Stimulated activated CD4-positive, alpha-beta T cell treated with anti-CD3 and anti-CD28 coated beads, Interleukin-15, amount 100 ng/mL, for 48 hours (primary cell): Measurements from ENCODE around the gene SOD2.
A peak's percentile ranks its signal among the peaks of the same experiment; 100 is the strongest.
"Not testable (repeated sequence)": the region's sequence is repeated elsewhere in the genome, so short reads cannot be mapped to it uniquely, and the experiment has no call there.

ENCODE experiments used
- DNase-seq, 2 donors: peaks; one replicate each; pipeline ENCODE4 v3.0.0-alpha.2; 2020; ENCODE audit warnings: low read depth in 2 of 2

SOD2 gene

DNA sequence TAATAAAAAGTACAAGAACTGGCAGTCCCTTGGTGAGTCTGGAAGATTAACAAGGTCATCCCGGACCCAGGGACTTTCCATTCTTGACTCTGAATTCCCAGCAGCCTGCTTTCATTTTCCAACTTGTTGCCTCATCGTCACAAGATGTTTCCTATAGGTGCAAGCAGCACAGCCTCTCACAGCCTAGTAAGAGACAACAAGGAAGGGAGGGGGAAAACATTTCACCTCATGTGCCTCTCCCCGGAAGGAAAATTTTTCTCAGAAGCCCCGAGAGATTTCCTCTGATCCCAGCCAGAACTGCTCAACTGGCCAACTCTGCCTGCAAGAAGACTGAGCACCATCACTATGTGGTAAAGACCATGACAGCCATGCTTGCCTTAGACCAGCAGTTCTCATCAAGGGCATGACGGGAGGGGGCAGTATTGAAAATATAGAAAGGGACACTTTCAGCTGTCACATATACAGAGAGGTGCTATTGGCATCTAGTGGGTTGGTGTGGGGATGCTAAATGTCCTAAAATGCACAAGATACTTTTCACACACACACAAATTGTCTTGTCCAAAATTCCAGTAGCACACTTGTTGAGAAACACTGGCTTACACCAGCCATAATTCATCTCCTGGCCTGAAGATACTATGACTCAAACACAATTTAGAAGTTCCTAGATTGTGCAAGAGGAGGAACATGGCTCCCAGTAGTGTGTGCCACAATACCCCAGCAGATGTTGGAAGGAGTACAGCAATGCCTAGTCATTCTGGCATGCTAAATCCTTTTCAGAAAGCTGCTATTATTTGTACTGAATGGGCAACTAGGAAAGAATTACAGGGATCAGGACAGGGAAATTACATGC, 23.4 kb upstream of the SOD2 start:
- no peak for DNase-seq

DNA sequence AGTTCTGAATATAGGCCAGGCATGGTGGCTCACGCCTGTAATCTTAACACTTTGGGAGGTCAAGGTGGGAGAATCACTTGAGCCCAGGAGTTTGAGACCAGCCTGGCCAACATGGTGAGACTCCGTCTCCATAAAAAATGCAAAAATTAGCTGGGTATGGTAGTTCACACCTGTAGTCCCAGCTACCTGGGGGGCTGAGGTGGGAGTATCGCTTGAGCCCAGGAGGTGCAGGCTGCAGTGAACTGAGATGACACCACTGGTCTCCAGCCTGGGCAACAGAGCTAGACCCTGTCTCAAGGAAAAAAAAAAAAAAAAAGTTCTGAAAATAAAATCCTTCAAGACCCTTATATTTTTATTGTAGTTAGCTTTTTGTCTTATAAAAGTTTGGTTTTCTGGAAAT, 22.6 kb upstream of the SOD2 start:
- DNase-seq: no peak

DNA sequence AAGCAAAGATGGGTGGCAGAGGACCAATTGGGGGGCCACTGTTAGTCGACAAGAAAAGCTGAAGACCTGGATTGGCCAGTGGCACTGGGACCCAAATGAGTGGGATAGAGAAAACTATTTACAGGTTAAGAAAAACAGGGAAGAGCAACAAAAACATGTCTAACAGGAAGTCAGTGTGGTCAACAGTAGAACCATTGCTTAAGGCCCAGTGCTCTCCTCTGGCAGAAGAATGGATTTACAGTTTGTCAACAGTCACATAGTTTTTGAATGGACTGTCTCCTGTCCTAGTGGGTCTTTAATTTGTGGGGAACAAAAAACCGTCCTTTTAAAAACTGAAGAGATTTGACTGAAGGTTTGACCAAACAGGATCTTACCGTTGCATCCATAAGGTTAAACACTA, 22.1 kb upstream of the SOD2 start:
- no peak for DNase-seq

DNA sequence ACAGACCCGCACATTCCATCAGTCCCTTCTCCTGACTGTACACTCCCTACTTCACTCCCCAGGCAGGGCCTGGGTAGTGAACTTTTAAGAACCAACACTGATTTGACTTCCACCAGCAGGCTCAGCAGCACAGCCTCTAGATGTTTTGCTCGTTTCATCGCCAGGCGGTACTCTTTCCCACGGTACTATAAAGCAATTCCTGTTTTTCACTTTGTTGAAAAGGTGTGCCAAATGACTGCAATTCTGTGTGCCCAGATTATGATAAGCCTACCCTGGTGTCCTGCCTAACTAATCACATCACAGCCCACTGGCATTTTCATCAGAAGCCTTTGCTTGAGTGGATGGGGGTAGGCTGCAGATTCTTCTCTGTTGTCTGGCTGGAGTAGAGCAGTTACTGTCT, 21.4 kb upstream of the SOD2 start:
- DNase-seq: no peak

DNA sequence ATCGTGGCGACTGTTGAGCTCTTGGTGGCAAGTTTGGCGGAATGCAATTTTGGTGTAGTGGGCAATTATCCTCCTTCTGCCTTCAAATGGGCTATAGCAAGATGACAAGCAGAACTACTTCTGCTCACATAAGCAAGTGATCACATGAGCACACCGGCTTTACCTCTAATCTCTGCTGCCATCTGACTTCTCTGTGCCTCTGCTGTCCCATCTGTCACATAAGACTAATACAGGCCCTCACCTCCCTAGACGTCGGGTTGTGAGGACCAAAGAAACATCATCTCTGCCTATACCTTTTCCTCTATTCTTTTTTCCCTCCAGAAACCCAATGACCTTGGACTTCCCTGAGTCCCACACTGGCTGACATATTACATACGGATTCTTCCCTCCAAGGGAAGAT, 20.9 kb upstream of the SOD2 start:
- DNase-seq: no peak

DNA sequence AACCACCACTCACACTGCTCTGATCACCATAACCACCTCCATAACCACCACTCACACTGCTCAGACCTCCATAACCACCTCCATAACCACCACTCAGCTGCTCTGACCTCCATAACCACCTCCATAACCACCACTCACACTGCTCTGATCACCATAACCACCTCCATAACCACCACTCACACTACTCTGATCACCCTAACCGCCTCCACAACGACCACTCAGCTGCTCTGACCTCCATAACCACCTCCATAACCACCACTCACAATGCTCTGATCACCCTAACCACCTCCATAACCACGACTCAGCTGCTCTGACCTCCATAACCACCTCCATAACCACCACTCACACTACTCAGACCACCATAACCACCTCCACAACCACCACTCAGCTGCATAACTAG, 19.3 kb upstream of the SOD2 start:
- not testable (repeated sequence) for DNase-seq

DNA sequence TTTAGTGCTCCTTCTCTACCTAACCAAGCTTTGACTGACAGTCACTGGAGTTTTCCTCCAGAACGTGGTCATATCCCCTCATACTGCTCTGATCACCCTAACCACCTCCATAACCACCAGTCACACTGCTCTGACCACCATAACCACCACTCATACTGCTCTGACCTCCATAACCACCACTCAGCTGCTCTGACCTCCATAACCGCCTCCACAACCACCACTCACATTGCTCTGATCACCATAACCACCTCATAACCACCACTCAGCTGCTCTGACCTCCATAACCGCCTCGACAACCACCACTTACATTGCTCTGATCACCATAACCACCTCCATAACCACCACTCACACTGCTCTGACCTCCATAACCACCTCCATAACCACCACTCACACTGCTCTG, 17.6 kb upstream of the SOD2 start:
- not testable (repeated sequence) for DNase-seq

DNA sequence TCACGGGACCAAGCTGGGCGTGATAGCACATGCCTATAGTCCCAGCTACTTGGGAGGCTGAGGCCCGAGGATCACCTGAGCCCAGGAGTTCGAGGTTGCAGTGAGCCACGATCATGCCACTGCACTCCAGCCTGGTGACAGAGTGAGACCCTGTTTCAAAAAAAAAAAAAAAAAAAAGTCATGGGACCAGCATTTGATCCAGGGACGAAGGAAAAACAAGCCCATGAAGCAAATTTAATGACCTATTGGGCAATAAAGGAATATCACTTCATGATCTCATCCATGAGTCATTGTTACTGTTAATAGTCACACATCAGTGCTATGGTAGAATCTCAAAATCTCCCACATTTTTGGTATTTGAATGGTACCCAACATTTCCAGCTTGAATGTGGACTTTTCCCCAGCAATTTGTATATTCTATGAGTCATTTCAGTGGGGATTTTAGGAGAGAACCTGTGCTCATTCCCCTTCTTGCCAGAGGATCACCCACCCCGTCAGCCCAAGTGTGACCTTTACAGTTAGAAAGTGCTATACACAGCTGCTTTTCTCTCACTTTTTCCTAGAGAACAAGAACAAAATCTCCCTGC, 8.5 kb upstream of the SOD2 start:
- DNase-seq: no peak

DNA sequence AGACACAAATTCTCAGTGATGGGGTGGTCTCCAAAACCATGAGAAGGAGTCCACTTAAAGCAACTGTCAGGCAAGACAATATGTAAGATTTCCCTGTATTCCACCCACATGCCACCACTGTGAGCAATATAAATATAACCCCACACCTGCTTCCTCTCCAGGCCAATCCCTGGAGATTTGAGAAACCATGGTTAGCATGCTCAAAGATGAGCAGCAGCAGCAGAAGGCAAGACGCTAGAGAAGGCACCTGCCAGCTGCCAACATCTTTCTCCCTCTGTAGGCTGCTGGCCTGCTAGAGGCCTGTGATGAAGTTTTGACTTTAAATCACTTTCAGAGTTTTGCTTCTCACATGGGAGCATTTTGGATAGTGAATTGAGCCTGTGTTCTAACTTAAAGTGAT, 7.9 kb upstream of the SOD2 start:
- DNase-seq: no peak

DNA sequence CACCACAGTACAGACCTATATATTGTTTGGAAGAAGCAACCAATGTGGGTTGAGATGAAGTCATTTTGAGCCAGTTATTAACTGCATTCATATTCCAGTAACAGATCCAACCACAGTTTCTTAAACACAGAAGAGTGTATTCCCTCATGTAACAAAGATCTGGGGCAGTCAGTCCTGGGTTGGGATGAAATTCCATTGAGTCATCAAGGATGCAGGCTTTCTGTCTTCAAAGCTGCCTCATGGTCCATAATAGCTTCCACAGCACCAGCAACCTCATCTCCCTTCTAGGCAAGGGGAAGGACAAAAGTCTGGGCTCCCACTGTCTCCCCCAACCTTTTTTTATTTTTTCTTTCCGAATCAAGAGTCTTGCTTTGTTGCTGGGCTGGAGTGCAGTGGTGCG, 2.9 kb upstream of the SOD2 start:
- DNase-seq: no peak

DNA sequence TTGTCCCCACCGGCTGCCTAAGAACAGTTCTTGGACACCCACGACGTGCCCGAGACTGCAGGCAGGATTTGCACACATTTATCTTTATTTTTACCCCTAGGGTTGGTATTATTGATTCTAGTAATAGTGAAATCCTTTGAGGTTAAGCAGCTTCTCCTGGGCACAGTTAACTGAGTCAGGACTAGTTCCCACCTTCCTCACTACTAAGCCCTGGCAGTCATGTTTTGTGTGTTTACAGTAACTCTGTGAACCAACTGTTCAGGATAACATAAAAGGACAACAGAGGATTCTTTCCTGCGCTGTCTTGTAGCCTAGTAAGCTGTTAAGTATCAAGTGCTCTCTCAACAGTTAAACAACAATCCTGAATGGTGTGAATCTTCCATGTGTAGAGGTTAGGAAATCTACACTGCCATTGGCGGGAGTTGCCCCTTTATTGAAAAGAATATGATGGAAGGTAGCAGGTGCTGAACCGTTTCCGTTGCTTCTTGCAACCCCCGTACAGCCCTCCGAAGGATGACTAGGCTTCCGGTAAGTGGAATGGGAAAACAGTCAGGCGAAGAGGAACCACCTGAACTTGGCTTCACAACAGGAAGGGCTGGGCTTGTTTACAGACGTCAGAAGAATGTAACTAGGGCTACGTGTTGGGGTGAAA, 979 bp upstream of the SOD2 start:
- DNase-seq: no peak

DNA sequence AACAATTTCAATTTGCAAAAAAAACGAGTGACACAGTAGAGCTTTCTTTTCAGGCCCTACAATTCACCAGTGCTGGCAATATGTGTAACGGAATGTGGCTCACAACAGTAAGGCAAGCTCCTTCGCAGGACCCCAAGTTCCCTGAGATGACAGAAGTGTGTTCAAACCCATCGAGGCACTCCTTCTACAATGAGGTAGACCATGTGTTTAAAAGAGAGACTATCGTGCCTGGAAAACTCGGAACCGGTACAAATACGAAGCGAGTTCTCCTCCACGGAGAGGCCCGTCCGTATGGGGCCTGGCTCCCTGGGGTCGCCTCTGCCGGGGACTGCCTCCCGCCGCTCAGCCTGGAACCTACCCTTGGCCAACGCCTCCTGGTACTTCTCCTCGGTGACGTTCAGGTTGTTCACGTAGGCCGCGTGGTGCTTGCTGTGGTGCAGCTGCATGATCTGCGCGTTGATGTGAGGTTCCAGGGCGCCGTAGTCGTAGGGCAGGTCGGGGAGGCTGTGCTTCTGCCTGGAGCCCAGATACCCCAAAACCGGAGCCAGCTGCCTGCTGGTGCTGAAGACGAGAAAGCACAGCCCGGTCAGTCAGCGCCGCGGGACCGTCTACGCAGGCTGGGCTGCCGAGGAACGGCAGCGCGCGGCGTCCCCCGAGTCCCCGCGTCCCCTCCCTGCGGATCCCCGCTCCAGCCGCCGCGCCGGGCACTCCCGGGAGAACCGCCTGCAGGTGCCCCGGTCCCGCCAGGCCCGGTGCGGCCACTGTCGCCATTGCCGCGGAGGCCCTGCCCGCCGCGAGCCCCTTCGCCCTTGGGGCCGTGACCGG, 526 bp downstream of the SOD2 start:
- peak; percentile 38 to 51 for DNase-seq

DNA sequence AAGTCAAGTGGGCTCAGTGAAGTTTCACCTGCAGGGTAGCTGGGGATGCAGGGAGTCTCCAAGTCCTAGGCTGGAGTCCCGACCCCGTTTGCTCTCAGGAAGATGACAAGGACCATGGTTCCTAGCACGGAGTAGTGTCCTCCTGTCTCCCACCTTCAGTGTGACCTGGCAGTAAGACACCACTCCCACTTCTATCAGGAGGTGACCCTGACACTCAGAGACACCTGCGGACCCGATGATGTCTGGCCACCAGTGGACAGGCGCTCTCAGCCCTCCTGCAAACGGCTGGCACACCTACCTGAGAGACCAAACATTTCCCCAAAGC, 1.1 kb downstream of the SOD2 start:
- no peak for DNase-seq

DNA sequence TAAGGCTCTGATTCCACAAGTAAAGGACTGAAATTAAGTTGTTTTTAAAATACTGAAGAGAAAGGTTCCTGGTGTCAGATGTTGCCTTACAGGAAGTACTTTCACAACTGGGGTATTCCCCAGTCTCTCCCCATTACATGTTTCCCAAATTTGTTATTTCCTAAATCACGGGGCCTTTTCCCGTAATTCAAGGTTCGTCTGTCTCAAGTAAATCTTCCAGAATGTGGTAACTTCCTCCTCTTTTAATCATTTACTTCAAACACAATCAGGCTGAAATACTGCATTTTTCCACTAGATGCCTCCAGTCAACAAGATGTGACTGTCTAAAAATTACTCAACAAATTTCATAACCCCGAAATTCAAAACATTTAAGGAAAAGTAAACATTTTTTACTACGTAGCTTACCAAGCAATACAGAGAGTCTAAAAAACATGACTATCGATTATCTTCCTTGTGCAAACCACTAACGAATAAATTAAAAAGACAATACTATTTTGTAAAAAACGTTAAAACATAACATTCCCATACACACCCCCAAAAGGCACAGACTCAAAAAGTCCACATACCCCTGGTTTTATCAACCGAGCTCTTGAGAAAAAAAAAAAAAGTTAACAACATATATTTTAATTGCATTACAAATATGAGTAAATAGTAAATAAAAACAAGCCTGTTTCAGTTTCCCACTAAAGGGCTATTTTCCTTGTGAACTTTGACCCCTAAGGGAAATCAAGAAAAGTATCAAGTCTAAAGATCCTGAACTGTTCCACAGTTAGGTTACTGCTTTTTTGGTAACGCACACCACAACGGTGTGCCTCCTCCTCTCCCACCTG, 1.7 kb downstream of the SOD2 start:
- no peak for DNase-seq

DNA sequence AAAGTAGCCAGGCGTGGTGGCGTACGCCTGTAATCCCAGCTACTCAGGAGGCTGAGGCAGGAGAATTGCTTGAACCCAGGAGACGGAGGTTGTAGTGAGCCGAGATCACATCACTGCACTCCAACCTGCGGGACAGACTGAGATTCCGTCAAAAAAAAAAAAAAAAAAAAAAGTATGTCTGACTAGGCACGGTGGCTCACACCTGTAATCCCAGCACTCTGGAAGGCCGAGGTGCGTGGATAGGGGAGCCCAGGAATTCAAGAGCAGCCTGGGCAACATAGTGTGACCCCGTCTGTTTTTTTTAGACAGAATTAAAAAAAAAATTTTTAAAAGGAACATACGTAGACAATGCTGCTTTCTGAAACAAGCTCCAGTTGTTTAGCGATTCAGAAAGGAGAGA, 2.9 kb downstream of the SOD2 start:
- DNase-seq: not testable (repeated sequence)

DNA sequence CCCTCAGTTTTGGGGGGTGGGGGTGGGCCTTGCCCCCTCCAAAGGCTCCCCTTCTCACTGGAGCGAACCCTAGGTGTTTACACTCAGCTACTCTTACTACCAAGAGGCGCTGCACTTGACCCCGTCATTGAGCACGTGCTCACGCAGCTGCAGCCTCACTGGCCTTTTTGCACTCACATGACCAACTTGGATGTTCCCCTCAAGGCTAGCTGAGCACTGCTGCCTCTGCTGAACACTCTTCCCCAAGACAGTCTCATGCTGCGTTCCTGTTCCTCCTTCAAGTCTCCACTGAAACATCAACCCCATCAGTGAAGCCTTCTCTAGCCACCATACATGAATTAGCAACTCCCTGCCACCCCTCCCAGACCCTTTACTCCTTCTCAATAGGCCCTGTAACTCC, 4.0 kb downstream of the SOD2 start:
- no peak for DNase-seq

DNA sequence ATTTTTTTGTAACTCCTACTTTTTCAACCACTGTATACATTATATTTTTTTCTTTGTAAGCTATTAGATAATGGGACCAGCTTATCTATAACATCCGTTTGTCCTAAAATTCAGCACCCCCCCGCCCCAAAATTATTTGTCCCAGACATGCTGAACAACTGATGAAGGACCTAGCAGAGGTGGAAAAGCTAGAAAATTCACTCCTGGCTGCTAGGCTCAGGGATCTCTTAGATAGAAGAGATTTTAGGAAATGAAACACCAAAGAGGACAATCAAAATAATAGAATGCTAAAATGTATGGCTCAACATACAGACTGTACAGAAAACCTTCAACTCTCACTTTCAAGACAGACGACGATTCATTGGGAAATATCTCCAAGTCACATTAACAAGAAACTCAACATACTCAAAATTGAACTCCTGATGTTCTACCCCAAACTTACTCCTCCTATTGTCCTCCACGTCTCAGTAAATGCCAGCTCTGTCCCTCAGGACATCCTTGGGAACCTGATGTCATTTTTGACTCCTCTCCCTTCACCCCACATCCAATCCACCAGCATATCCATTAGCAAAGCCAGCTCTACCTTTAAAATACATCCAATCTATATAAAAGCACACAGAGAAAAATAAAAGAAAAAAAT, 4.7 kb downstream of the SOD2 start:
- no peak for DNase-seq

DNA sequence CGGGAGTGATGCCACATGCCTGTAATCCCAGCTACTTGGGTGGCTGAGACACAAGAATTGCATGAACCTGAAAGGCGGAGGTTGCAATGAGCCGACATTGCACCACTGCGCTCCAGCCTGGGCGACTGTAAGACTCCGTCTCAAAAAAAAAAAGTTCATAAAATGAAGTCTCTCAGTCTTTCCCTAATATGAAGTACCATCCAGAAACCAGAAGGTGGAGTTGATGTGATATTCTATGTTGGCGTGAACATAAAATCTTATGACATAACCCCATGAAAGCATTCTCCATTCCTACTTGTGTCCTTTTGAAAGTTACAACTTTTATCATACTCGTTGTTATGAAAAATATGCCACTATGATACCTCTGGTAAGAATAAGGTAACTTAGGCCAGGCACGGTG, 5.7 kb downstream of the SOD2 start:
- no peak for DNase-seq

DNA sequence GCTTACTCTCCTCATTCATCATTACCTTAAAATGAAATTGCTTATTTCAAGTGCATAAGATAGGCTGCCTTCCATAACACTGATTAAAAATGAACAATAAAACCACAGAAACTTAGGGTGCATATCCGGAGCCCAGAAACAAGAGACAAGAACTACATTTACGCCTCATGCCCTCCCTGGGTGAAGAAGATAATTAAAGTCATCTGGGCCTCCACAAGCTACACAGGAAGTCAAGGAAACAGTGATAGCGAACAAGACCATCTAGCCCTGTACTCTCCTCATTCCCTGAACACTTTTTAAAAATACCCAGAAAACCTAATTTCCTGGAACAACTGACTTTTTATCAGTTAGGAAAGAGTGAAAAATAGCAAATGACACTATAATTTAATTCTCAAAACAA, 6.3 kb downstream of the SOD2 start:
- DNase-seq: no peak

DNA sequence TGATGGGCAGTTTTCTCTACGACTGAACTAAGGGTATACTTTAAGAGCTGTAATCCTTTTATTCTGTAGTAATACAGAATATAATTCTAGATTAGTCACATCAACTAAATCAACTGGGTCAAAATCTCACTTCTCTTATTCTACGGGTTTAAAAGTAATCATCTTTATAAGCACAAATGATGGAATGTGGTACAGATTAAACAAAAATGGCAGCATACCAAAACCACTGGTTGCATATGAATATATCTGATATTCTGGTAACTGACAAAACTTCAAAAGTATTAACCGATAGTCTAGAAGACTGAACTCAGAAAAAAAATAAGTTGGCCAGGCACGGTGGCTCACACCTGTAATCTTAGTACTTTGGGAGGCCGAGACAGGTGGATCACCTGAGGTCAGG, 7.0 kb downstream of the SOD2 start:
- DNase-seq: no peak

DNA sequence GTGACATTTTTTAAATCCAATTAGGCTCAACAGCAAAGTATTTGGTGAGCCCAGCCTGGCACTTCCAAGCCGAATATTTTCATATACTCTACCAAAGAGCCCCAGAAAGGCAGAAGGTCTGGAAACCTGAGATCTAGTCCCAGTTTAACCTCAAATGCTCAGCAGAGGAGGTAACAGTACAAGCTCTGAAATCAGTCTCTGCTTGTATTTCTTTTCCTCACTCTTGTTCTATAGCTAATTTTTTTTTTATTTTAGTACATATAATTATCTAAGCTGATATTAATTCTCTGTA, 9.1 kb downstream of the SOD2 start:
- DNase-seq: no peak
